GM12878 (cell line): ENCODE data around the gene PRKRIP1. TPM values are rescaled to one million over a fixed set of nuclear protein-coding genes. Genes with fewer than 3 reads are reported as not detected.
"Not testable (repeated sequence)": the region's sequence is repeated elsewhere in the genome, so short reads cannot be mapped to it uniquely, and the experiment has no call there.

ENCODE experiments used
- ATAC-seq: fragments of 200-7000 bp; cut with Tn5 transposase; 3 replicates; pipeline ENCODE4 v1.9.1; 2020; ENCODE audit warnings: mild to moderate bottlenecking, moderate library complexity
- BruUV-seq: library from RNA; stranded (reverse); fragments of 400-500 nt; replicated peaks from 2 replicates; lab custom pipeline; 2021; lab: Mats Ljungman, UMichigan
- CTCF ChIA-PET: fragments of 300-600 bp; sonication (Branson Sonifier 250); formaldehyde crosslinking; extraction: SDS; loops from one replicate; lab custom pipeline; 2021; ENCODE audit warnings: inconsistent platforms; lab: Yijun Ruan, JAX
- POLR2A ChIA-PET: fragments of 350-600 bp; formaldehyde crosslinking; extraction: SDS; loops from one replicate; lab custom pipeline; 2021; ENCODE audit warnings: inconsistent platforms; lab: Charles Lee
- RAD21 ChIA-PET: fragments of 300-600 bp; sonication (Branson Sonifier 250); formaldehyde crosslinking; loops from one replicate; lab custom pipeline; 2023; ENCODE audit warnings: antibody characterized with exemption; ENCODE audit not compliant: unreplicated experiment; lab: Charles Lee
- SMC1A ChIA-PET: fragments of 300-600 bp; sonication (Branson Sonifier 250); formaldehyde crosslinking; loops from one replicate; lab custom pipeline; 2023; ENCODE audit not compliant: unreplicated experiment, uncharacterized antibody; lab: Charles Lee
- DNase-seq: peaks from one replicate; pipeline ENCODE4 v3.0.0-alpha.2; 2011; ENCODE audit warnings: low read depth, low spot score
- FAIRE-seq: peaks from 3 replicates; lab custom pipeline; 2011; peaks lifted over from hg19 to GRCh38; lab: Jason Lieb, UNC
- H2AFZ ChIP-seq: 2 replicates; pipeline ENCODE4 v1.6.0; 2011; ENCODE audit warnings: low read depth, low read length, control low read depth; ENCODE audit not compliant: control insufficient read depth
- H3K27ac ChIP-seq: 2 replicates; pipeline ENCODE4 v1.5.1; 2011; ENCODE audit warnings: control low read depth; ENCODE audit not compliant: control insufficient read depth, insufficient read depth
- H3K27me3 ChIP-seq, 2 experiments: replicated peaks in 1 of 2; 2 replicates each; pipeline versions ENCODE4 v1.6.0 to v1.6.1; 2011; ENCODE audit warnings: low read length in 1 of 2; ENCODE audit not compliant: control insufficient read depth in 2 of 2, insufficient read depth in 2 of 2
- H3K36me3 ChIP-seq, 2 experiments: 2 replicates each; pipeline ENCODE4 v1.5.1; 2011; ENCODE audit warnings: low read length in 1 of 2; ENCODE audit not compliant: control insufficient read depth in 2 of 2, insufficient read depth in 2 of 2
- H3K4me1 ChIP-seq: 2 replicates; pipeline ENCODE4 v1.6.1; 2011; ENCODE audit warnings: mild to moderate bottlenecking, low read length, moderate library complexity, mixed read lengths; ENCODE audit not compliant: control insufficient read depth, insufficient read depth
- H3K4me2 ChIP-seq: 2 replicates; pipeline ENCODE4 v1.6.0; 2011; ENCODE audit warnings: control low read depth; ENCODE audit not compliant: control insufficient read depth, insufficient read depth
- H3K4me3 ChIP-seq: fragments of 200-600 bp; sonication (generic); 2 replicates; pipeline ENCODE4 v1.5.1; 2016
- H3K79me2 ChIP-seq: 2 replicates; pipeline ENCODE4 v1.6.0; 2011; ENCODE audit warnings: low read length; ENCODE audit not compliant: control insufficient read depth, insufficient read depth
- H3K9ac ChIP-seq: 2 replicates; pipeline ENCODE4 v1.8.0; 2011; ENCODE audit warnings: low read length, control low read depth, mixed read lengths; ENCODE audit not compliant: control insufficient read depth, insufficient read depth
- H3K9me3 ChIP-seq: replicated peaks from 3 replicates; pipeline ENCODE4 v1.5.1; 2011; ENCODE audit warnings: mild to moderate bottlenecking, low read length; ENCODE audit not compliant: control insufficient read depth, insufficient read depth
- H4K20me1 ChIP-seq: 2 replicates; pipeline ENCODE4 v1.6.0; 2011; ENCODE audit not compliant: control insufficient read depth, insufficient read depth
- WGBS: methylation state at CpG from one replicate; pipeline ENCODE4 v1.1.6; 2016; ENCODE audit warnings: low lambda C conversion rate; ENCODE audit not compliant: insufficient replicate concordance, insufficient coverage; ENCODE audit errors: missing lambda C conversion rate; 5-methylcytosine and 5-hydroxymethylcytosine counted together
- in situ Hi-C: fragments of 300-500 bp; cut with MboI; formaldehyde crosslinking; loops from 9 replicates; pipeline ENCODE4 v1.14.3; 2018; ENCODE audit warnings: mixed read lengths
- intact Hi-C: fragments of 100-400 bp; cut with micrococcal nuclease; formaldehyde crosslinking; loops from one replicate; pipeline ENCODE4 v1.14.2; 2022; ENCODE audit not compliant: unreplicated experiment
- polyA plus RNA-seq, 11 experiments: library from polyadenylated mRNA; depleted of rRNA in 4 of 11; unstranded in 6 of 11; stranded (reverse) in 5 of 11; fragments of >200 nt; fragmentation: Nextera tagmentation in 4 of 11; fragmentation: Illumina TruSeq in 1 of 11; extraction: Ambion mirVana in 4 of 11; extraction: Trizol in 1 of 11; gene quantifications; 1 replicate in 1 of 11; 2 replicates in 10 of 11; pipeline versions ENCODE4 v1.2.1 to v1.2.3, GENCODE V29; 2011 to 2016; ENCODE audit warnings: inconsistent platforms in 2 of 11, missing spikeins in 2 of 11, low read depth in 1 of 11
- total RNA-seq, 4 experiments: library from RNA; depleted of rRNA in 3 of 4; stranded (reverse); fragments of >200 nt in 3 of 4; fragmentation: Illumina TruSeq in 1 of 4; extraction: Trizol in 1 of 4; gene quantifications; 2 replicates each; pipeline versions ENCODE4 v1.2.1 to v1.2.3, GENCODE V29; 2013 to 2021

PRKRIP1 gene
- total and polyA plus RNA-seq, 10 of the 15 experiments (the other 5 are each of a cell fraction or from before 2014, with no cell fraction given): 17.0 to 38.4 (median 25.5) TPM

DNA sequence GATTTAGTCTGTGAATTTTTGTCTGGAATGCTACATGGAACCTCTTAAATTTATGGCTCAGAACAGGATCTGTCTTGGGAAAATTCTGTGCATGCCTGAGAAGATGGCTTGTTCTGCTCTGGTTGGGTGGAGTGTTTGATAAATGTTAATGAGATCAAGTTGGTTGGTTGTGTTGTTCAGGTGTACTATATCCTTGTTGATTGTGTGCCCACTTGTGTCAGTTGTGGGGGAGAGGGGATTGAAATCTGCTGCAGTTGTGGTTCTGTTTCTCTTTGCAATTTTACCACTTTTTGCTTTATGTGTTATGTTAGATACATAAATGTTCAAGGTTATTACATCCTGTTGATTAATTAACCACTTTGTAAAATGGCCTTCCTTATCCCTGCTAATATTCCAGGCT, 26.1 kb upstream of the PRKRIP1 start:
- SMC1A ChIA-PET, H3K36me3 ChIP-seq, H2AFZ ChIP-seq, H3K4me1 ChIP-seq, BruUV-seq, H3K4me2 ChIP-seq, H3K4me3 ChIP-seq, H3K9me3 ChIP-seq, H3K9ac ChIP-seq, POLR2A ChIA-PET, intact Hi-C loops, H3K27ac ChIP-seq, H4K20me1 ChIP-seq, RAD21 ChIA-PET, H3K27me3 ChIP-seq, FAIRE-seq, H3K79me2 ChIP-seq, in situ Hi-C loops, ATAC-seq, DNase-seq, CTCF ChIA-PET: not testable (repeated sequence)

DNA sequence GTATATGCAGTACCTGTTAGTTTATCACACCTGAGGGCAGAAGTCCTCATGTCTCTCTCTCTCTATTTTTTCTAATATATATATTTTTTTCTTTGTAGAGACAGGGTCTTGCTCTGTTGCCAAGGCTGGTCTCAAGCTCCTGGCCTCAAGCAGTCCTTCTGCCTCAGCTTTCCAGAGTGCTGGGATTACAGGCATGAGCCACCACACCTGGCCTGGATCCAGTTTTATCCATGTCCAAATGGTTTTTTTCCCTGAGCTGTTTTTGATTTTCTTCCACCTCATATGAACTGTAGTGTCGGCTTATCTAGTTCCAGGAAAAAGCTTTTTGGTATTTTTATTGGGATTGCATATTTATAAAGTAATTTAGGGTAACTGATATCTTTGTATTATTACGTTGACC, 23.4 kb upstream of the PRKRIP1 start:
- DNase-seq, SMC1A ChIA-PET, H4K20me1 ChIP-seq, H3K27ac ChIP-seq, H3K36me3 ChIP-seq, POLR2A ChIA-PET, H3K9me3 ChIP-seq, H3K27me3 ChIP-seq, H2AFZ ChIP-seq, FAIRE-seq, in situ Hi-C loops, RAD21 ChIA-PET, H3K79me2 ChIP-seq, H3K4me2 ChIP-seq, H3K4me3 ChIP-seq, H3K9ac ChIP-seq, intact Hi-C loops, H3K4me1 ChIP-seq, ATAC-seq, CTCF ChIA-PET, BruUV-seq: not testable (repeated sequence)
- 92% methylated on average over 2 of the region's 2 CpGs for WGBS
